ENCODE results near the gene LRRTM4. TPM values are rescaled to one million over a fixed set of nuclear protein-coding genes. Genes with fewer than 3 reads are reported as not detected.

Gene LRRTM4
- total RNA-seq, 1 donor from 2014 or later = 1.8 TPM

DNA sequence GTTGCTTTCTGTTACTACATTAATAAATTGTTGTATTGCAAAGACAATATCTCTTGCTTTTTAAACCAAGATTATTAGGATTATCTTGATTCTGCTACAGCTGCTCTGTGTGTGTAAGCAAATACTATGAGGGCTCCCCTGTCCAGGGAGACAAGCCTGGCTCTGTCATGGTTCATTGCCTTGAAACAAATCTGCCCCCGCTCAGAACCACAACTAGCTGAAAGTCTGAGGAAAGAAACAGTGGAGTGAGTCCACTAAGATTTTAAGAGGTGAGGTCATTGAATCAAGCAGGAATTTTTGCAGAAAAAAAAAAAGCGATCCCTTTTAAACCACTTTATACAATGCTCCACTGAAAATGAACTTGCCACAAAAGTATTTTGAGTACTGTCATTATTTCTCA, 30.8 kb upstream of the LRRTM4 start:
- Mint-ChIP-seq H3K27me3 (ENCODE audit: unreplicated experiment) (no peaks in the 10 kb centered on the region), H3K4me1 (ENCODE audit: unreplicated experiment) (no peaks in the 10 kb centered on the region), H3K4me3 (ENCODE audit: unreplicated experiment) (no peak overlapping the region), H3K9me3 (ENCODE audit: unreplicated experiment) (peaks cover 4% of the 10 kb centered on the region), H3K36me3 (ENCODE audit: low read depth, unreplicated experiment) (no peaks in the 10 kb centered on the region), H3K27ac (ENCODE audit: unreplicated experiment) (no peak overlapping the region)
- no peak for TF ChIP-seq CTCF (IDR thresholded peaks at IDR 0.05; ENCODE audit: unreplicated experiment)
- DNase-seq (ENCODE audit: low spot score) = no peak

- H3K4me1 Mint-ChIP-seq (ENCODE audit: unreplicated experiment) = no peaks in the 10 kb centered on the region
- TF ChIP-seq CTCF (IDR thresholded peaks at IDR 0.05; ENCODE audit: unreplicated experiment) = no peak
Observed at GRCh38 chr2:77538031-77538430, 15.9 kb upstream of the LRRTM4 start.

DNA sequence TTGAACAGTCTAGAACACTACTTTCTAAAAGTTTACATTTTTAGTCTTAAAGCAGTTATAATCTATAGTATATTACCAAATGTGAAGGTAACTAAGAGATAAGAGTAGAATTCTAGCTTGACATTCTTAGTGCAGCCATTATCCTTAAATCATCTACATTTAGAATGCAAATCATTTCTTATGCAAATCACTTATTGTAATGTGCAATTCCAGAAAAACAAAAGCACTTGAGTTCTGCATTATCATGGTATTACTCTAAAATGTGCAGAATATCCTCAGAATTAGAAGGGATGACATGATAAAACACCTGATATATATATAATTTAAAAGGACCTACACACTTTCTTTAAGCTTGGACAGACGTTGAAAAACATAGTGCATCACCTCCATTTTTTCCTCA, 712 bp upstream of the LRRTM4 start:
- no peak for DNase-seq (ENCODE audit: low spot score)
- H3K27me3 Mint-ChIP-seq (ENCODE audit: unreplicated experiment) = no peaks in the 10 kb centered on the region
- TF ChIP-seq CTCF (IDR thresholded peaks at IDR 0.05; ENCODE audit: unreplicated experiment) = no peak
- no peak overlapping the region for H3K27ac Mint-ChIP-seq (ENCODE audit: unreplicated experiment)
- peaks cover 13% of the 10 kb centered on the region for H3K4me1 Mint-ChIP-seq (ENCODE audit: unreplicated experiment)
- H3K9me3 Mint-ChIP-seq (ENCODE audit: unreplicated experiment) = no peaks in the 10 kb centered on the region
- H3K36me3 Mint-ChIP-seq (ENCODE audit: low read depth, unreplicated experiment) = no peaks in the 10 kb centered on the region
- H3K4me3 Mint-ChIP-seq (ENCODE audit: unreplicated experiment) = no peak overlapping the region

More at GRCh38 chr2:77538031-77538430, 15.9 kb upstream of the LRRTM4 start:
- no peaks in the 10 kb centered on the region for H3K36me3 Mint-ChIP-seq (ENCODE audit: low read depth, unreplicated experiment)
- no peaks in the 10 kb centered on the region for H3K9me3 Mint-ChIP-seq (ENCODE audit: unreplicated experiment)
- no peak overlapping the region for H3K4me3 Mint-ChIP-seq (ENCODE audit: unreplicated experiment)
- H3K27ac Mint-ChIP-seq (ENCODE audit: unreplicated experiment) = no peak overlapping the region
- H3K27me3 Mint-ChIP-seq (ENCODE audit: unreplicated experiment) = no peaks in the 10 kb centered on the region
- DNase-seq (ENCODE audit: low spot score) = no peak

GRCh38 chr2:77521548-77521891, 656 bp downstream of the LRRTM4 start:
- no peak for DNase-seq (ENCODE audit: low spot score)
- Mint-ChIP-seq H3K4me1 (ENCODE audit: unreplicated experiment) (peaks cover 13% of the 10 kb centered on the region), H3K4me3 (ENCODE audit: unreplicated experiment) (no peak overlapping the region), H3K9me3 (ENCODE audit: unreplicated experiment) (no peaks in the 10 kb centered on the region), H3K27me3 (ENCODE audit: unreplicated experiment) (no peaks in the 10 kb centered on the region), H3K27ac (ENCODE audit: unreplicated experiment) (no peak overlapping the region), H3K36me3 (ENCODE audit: low read depth, unreplicated experiment) (no peaks in the 10 kb centered on the region)
- no peak for TF ChIP-seq CTCF (IDR thresholded peaks at IDR 0.05; ENCODE audit: unreplicated experiment)

DNA sequence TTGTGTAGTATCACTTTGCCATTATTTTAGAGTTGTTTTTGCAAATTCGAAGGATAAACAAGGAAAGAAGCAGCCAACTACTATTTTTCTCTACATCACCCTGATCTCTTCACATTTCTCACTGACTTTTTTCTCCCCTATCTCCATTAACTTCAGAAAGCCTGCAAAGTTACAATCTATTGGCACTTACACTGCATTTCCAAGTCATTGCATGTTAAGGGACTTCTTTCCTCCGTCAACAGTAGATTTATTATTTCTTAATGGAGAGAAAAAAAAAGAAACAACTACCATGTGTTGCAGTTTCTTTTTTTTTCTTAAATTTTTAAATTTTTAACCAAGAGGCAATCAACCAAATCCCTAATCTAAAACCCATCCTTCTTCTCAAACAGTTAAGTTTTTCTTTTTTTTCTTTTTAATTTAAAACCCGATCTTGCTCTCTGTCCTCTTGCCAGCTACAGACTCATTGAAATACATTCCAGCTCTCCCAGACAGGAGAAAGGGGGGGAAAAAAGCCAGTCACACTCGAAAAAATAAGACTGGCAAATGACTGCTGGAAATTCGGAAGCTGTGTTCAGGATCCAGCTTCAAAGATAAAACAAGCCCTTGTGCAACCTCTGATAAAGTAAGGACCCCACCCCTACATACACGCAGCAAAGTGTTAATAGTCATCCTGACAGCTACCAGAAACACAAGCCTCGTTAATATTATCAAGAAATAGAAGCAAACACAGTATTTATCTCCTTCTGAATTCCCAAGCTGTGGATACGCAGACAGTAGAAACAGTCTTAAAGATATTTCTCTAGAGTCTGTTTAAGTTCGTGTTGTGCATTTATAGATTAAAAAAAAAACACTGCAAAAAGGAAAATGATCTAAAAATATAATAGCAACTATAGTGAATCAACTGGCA, 1.3 kb downstream of the LRRTM4 start:
- no peak overlapping the region for H3K27ac Mint-ChIP-seq (ENCODE audit: unreplicated experiment)
- H3K27me3 Mint-ChIP-seq (ENCODE audit: unreplicated experiment) = no peaks in the 10 kb centered on the region
- DNase-seq (ENCODE audit: low spot score) = no peak
- H3K4me1 Mint-ChIP-seq (ENCODE audit: unreplicated experiment) = peaks cover 13% of the 10 kb centered on the region
- no peaks in the 10 kb centered on the region for H3K9me3 Mint-ChIP-seq (ENCODE audit: unreplicated experiment)
- peak overlapping the region; percentile 44 for H3K4me3 Mint-ChIP-seq (ENCODE audit: unreplicated experiment)
- TF ChIP-seq CTCF (IDR thresholded peaks at IDR 0.05; ENCODE audit: unreplicated experiment) = no peak
- no peaks in the 10 kb centered on the region for H3K36me3 Mint-ChIP-seq (ENCODE audit: low read depth, unreplicated experiment)
